ENCODE measurements around the gene THBS3. TPM values are rescaled to one million over a fixed set of nuclear protein-coding genes. Genes with fewer than 3 reads are reported as not detected.

Gene THBS3
- total RNA-seq, 1 donor from 2014 or later, result 15.3 TPM

DNA sequence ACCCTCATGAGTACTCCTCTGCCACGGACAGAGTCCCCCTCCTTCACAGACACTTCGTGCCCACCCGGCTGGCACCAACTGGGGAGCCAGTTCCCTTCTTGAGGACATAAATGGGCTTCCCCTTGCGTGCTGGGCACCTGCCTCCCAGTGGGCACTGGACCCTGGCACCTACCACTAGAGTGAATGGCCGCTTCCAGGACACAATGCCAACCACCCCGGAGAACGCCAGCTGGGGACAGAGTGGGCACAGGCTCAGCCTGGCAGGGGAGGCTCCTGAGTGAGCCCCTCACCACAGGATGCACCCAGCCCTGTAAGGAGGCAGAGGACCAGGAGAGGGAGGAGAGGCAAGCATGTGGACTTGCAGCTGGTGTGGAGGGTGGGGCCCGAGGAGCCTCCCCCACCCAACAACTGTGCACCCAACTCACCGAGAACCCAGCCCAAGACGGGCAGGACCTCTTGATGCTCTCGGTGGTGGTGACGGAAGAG is 46.6 kb upstream of the THBS3 start:
- intact Hi-C loops (cut with micrococcal nuclease), result loop anchor here (1.0 to 10.0 kb wide), 3 partner anchors 8 to 801 kb away; partner anchors contain the start of genes CLK2, LAMTOR2, SCAMP3 and UBQLN4
- H3K27ac Mint-ChIP-seq, result no peak overlapping the region
- H3K4me3 Mint-ChIP-seq, result peak overlapping the region; percentile 84
- peaks cover 32% of the 10 kb centered on the region for H3K36me3 Mint-ChIP-seq (ENCODE audit: low read depth)
- no peaks in the 10 kb centered on the region for H3K9me3 Mint-ChIP-seq
- peaks cover 34% of the 10 kb centered on the region for H3K4me1 Mint-ChIP-seq
- TF ChIP-seq, protein P1, sequence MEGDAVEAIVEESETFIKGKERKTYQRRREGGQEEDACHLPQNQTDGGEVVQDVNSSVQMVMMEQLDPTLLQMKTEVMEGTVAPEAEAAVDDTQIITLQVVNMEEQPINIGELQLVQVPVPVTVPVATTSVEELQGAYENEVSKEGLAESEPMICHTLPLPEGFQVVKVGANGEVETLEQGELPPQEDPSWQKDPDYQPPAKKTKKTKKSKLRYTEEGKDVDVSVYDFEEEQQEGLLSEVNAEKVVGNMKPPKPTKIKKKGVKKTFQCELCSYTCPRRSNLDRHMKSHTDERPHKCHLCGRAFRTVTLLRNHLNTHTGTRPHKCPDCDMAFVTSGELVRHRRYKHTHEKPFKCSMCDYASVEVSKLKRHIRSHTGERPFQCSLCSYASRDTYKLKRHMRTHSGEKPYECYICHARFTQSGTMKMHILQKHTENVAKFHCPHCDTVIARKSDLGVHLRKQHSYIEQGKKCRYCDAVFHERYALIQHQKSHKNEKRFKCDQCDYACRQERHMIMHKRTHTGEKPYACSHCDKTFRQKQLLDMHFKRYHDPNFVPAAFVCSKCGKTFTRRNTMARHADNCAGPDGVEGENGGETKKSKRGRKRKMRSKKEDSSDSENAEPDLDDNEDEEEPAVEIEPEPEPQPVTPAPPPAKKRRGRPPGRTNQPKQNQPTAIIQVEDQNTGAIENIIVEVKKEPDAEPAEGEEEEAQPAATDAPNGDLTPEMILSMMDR (IDR thresholded peaks at IDR 0.05), result no peak
- CTCF ChIA-PET, result interaction anchor here (1.6 kb wide), 1 partner anchor 30 kb away, joined by 3 read pairs; no protein-coding TSS in a partner anchor
- no peak for DNase-seq
- POLR2A ChIA-PET, result interaction anchor here (1.1 kb wide), 1 partner anchor 69 kb away, joined by 3 read pairs; no protein-coding TSS in a partner anchor
- no peak for ATAC-seq (ENCODE audit: low read depth)
- no peaks in the 10 kb centered on the region for H3K27me3 Mint-ChIP-seq

DNA sequence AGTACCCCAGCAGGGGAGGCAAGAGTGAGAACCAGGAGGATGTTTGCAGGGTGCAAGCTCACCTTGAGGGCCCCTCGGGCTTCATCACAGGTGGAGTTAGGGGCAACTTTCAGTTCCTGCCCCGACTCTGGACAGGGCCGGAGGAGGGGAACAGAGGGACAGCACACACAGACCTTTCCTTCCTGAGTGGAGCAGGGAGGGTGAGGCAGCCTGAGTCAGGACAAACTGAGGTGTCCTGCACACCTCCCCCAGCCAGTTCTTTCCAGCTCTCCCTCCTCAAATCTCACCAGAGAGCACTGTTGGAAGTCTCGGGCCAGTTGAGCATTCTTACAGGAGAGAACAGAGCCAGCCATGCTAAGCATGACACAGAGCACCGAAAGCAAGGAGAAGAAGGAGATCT is 46.1 kb upstream of the THBS3 start:
- POLR2A ChIA-PET, result interaction anchor here (5.4 kb wide), 1 partner anchor 8 kb away, joined by 30 read pairs; the partner anchor contains the start of gene SCAMP3
- H3K4me3 Mint-ChIP-seq, result peak overlapping the region; percentile 84

DNA sequence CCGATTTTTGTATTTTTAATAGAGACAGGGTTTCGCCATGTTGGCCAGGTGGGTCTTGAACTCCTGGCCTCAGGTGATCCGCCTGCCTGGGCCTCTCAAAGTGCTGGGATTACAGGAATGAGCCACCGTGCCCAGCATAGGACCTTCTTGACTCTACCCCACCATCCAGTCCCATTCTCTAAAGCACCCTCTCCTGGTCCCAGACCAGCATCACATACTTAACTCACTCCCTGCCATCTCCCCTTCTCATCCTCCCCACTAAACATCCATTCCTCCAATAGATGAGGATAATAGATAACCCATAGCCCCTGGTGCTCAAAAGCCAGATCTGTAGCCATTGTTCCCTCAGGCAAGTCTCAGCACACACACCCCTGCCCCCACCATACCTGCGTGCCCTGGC is 45.5 kb upstream of the THBS3 start:
- no peaks in the 10 kb centered on the region for H3K9me3 Mint-ChIP-seq
- intact Hi-C loops (cut with micrococcal nuclease), result loop anchor here (10.0 kb wide), 1 partner anchor 802 kb away; the partner anchor contains the start of genes LAMTOR2 and UBQLN4
- DNase-seq (no peak), ATAC-seq (ENCODE audit: low read depth) (no peak)
- H3K4me1 Mint-ChIP-seq, result peaks cover 34% of the 10 kb centered on the region
- CTCF ChIA-PET, result no interaction called here
- peak overlapping the region; percentile 26 for H3K4me3 Mint-ChIP-seq
- POLR2A ChIA-PET, result interaction anchor here (5.4 kb wide), 1 partner anchor 8 kb away, joined by 30 read pairs; the partner anchor contains the start of gene SCAMP3
- H3K27ac Mint-ChIP-seq, result no peak overlapping the region
- H3K27me3 Mint-ChIP-seq, result no peaks in the 10 kb centered on the region
- TF ChIP-seq, protein P1 (IDR thresholded peaks at IDR 0.05), result no peak
- H3K36me3 Mint-ChIP-seq (ENCODE audit: low read depth), result peaks cover 23% of the 10 kb centered on the region

More for the DNA sequence above, 46.1 kb upstream of the THBS3 start:
- no peak for DNase-seq
- no peaks in the 10 kb centered on the region for H3K9me3 Mint-ChIP-seq
- no peaks in the 10 kb centered on the region for H3K27me3 Mint-ChIP-seq
- peaks cover 34% of the 10 kb centered on the region for H3K4me1 Mint-ChIP-seq
- peaks cover 29% of the 10 kb centered on the region for H3K36me3 Mint-ChIP-seq (ENCODE audit: low read depth)
- CTCF ChIA-PET, result no interaction called here
- TF ChIP-seq, protein P1 (IDR thresholded peaks at IDR 0.05), result no peak
- intact Hi-C loops (cut with micrococcal nuclease), result loop anchor here (1.0 to 10.0 kb wide), 3 partner anchors 9 to 801 kb away; partner anchors contain the start of genes CLK2, LAMTOR2, SCAMP3 and UBQLN4
- ATAC-seq (ENCODE audit: low read depth), result no peak
- H3K27ac Mint-ChIP-seq, result no peak overlapping the region

DNA sequence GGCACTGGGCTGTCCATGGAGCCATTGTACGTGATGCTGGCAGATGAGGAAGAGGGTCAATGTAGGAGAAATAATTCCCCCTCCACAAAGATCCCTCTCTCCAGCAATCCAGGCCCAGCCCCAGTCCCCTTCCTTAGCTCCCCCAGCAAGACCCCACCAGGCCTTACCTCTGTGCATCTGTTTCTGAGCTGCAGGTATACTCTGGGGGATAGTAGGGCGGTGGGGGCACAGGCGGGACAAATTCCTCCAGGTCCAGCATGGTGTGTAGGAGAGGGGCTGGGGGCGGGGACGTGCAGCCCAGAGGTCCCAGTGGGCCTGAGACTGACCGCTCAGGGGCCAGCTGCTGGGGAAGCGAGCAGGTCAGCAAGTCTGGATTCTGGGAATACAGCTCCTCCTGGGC is 43.9 kb upstream of the THBS3 start:
- Mint-ChIP-seq H3K36me3 (ENCODE audit: low read depth) (peaks cover 8% of the 10 kb centered on the region), H3K27ac (no peak overlapping the region), H3K4me1 (peaks cover 32% of the 10 kb centered on the region), H3K4me3 (no peak overlapping the region), H3K27me3 (no peaks in the 10 kb centered on the region), H3K9me3 (no peaks in the 10 kb centered on the region)
- ATAC-seq (ENCODE audit: low read depth), result no peak
- POLR2A ChIA-PET, result interaction anchor here (0.5 to 5.4 kb wide), 16 partner anchors 9 to 757 kb away, joined by 3 to 31 read pairs (median 6); partner anchors contain the start of genes ASH1L, CLK2, FDPS and RUSC1
- intact Hi-C loops (cut with micrococcal nuclease), result loop anchor here (10.0 kb wide), 1 partner anchor 803 kb away; the partner anchor contains the start of genes LAMTOR2 and UBQLN4
- TF ChIP-seq, protein P1 (IDR thresholded peaks at IDR 0.05), result no peak
- DNase-seq, result no peak
- CTCF ChIA-PET, result interaction anchor here (0.5 to 4.0 kb wide), 25 partner anchors 9 to 460 kb away, joined by 3 to 79 read pairs (median 4); partner anchors contain the start of genes CLK2, FDPS, RUSC1 and SCAMP3
